H1 (cell line): ENCODE data around the gene RPUSD3.

Experiments used
- ASH2L ChIP-seq: fragments of 200-600, 300-600 bp; sonication (generic); IDR thresholded peaks from one replicate; pipeline ENCODE4 v1.7.1; 2017; ENCODE audit warnings: low read length
- ATF2 ChIP-seq: IDR thresholded peaks from 2 replicates; pipeline ENCODE4 v1.6.1; 2012; ENCODE audit warnings: low read length, inconsistent platforms
- CTCF ChIP-seq, 3 experiments: IDR thresholded peaks; 1 replicate in 2 of 3; 2 replicates in 1 of 3; pipeline versions ENCODE4 v1.5.1 to v1.6.1; 2011; ENCODE audit warnings: low read length in 3 of 3, mild to moderate bottlenecking in 3 of 3, inconsistent platforms in 2 of 3, low read depth in 1 of 3, moderate library complexity in 1 of 3; ENCODE audit not compliant: insufficient read depth in 1 of 3; ENCODE audit errors: control extremely low read depth in 1 of 3
- KDM5A ChIP-seq: fragments of 200-600 bp; IDR thresholded peaks from 2 replicates; pipeline ENCODE4 v1.7.1; 2012; ENCODE audit warnings: mild to moderate bottlenecking, low read length, inconsistent platforms, mixed read lengths
- MAX ChIP-seq: IDR thresholded peaks from 2 replicates; pipeline ENCODE4 v1.6.1; 2012; ENCODE audit warnings: inconsistent platforms
- POU5F1 ChIP-seq: IDR thresholded peaks from 2 replicates; pipeline ENCODE4 v1.6.1; 2011; ENCODE audit warnings: low read depth, mild to moderate bottlenecking, low read length, moderate library complexity
- RAD21 ChIP-seq, 2 experiments: IDR thresholded peaks in 1 of 2; conservative IDR thresholded peaks in 1 of 2; 2 replicates each; pipeline ENCODE4 v1.6.1; 2011; ENCODE audit warnings: low read depth in 2 of 2, low read length in 2 of 2, improper control_type of control experiment in 1 of 2, inconsistent platforms in 1 of 2, mild to moderate bottlenecking in 1 of 2, moderate library complexity in 1 of 2
- RFX5 ChIP-seq: IDR thresholded peaks from 2 replicates; pipeline ENCODE4 v1.6.1; 2011; ENCODE audit warnings: low read depth, low read length, improper control_type of control experiment, borderline replicate concordance
- SIN3A ChIP-seq, 2 experiments: IDR thresholded peaks in 1 of 2; conservative IDR thresholded peaks in 1 of 2; 2 replicates each; pipeline ENCODE4 v1.6.1; 2011 to 2012; ENCODE audit warnings: low read length in 2 of 2, improper control_type of control experiment in 1 of 2, low read depth in 1 of 2, mild to moderate bottlenecking in 1 of 2
- YY1 ChIP-seq: IDR thresholded peaks from 2 replicates; pipeline ENCODE4 v1.6.1; 2011; ENCODE audit warnings: low read depth, mild to moderate bottlenecking, low read length
- ZNF274 ChIP-seq: IDR thresholded peaks from 2 replicates; pipeline ENCODE4 v1.7.0; 2012; ENCODE audit warnings: low read length, borderline replicate concordance; ENCODE audit errors: extremely low read depth

GRCh38 chr3:9838856-9839255 is 5.0 kb downstream of the RPUSD3 start:
- TF ChIP-seq CTCF (IDR thresholded peaks at IDR 0.05; ENCODE audit: control extremely low read depth in 1 of 3, insufficient read depth in 1 of 3, low read depth in 1 of 3, low read length in 3 of 3) (no peak), YY1 (no peak), POU5F1 (no peak), SIN3A (conservative IDR thresholded peaks at IDR 0.05 in 1 of 2, IDR thresholded peaks at IDR 0.05 in 1 of 2; ENCODE audit: low read depth in 1 of 2, low read length in 2 of 2) (no peak), ZNF274 (no peak), RAD21 (IDR thresholded peaks at IDR 0.05 in 1 of 2, conservative IDR thresholded peaks at IDR 0.05 in 1 of 2; ENCODE audit: low read depth in 2 of 2, low read length in 2 of 2) (no peak), ATF2 (no peak), MAX (no peak), KDM5A (no peak), ASH2L (no peak), RFX5 (no peak)
